ENCODE measurements around the gene TLR6. TPM values are rescaled to one million over a fixed set of nuclear protein-coding genes. Genes with fewer than 3 reads are reported as not detected.

TLR6 gene
- total RNA-seq, 4 donors from 2014 or later = 1.4 to 3.0 (median 1.8) TPM

DNA sequence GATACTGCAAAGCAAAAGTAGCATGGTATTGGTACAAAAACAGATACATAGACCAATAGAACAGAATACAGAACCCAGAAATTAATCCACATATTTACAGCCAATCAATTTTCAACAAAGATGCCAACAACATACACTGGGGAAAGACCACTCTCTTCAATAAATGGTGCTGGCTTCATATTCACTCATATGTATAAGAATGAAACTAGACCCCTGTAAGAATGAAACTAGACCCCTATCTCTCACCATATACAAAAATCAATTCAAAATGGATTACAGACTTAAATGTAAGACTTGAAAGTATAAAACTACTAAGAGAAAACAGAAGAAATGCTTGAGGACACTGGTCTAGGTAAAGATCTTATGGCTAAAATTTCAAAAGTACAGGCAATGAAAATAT is 19.3 kb downstream of the TLR6 start:
- intact Hi-C loops (cut with DNase I) = no loop called here
- no peaks in the 10 kb centered on the region for H3K9me3 ChIP-seq
- H3K27ac ChIP-seq = no peak overlapping the region
- DNase-seq = no peak
- TF ChIP-seq, protein P1, sequence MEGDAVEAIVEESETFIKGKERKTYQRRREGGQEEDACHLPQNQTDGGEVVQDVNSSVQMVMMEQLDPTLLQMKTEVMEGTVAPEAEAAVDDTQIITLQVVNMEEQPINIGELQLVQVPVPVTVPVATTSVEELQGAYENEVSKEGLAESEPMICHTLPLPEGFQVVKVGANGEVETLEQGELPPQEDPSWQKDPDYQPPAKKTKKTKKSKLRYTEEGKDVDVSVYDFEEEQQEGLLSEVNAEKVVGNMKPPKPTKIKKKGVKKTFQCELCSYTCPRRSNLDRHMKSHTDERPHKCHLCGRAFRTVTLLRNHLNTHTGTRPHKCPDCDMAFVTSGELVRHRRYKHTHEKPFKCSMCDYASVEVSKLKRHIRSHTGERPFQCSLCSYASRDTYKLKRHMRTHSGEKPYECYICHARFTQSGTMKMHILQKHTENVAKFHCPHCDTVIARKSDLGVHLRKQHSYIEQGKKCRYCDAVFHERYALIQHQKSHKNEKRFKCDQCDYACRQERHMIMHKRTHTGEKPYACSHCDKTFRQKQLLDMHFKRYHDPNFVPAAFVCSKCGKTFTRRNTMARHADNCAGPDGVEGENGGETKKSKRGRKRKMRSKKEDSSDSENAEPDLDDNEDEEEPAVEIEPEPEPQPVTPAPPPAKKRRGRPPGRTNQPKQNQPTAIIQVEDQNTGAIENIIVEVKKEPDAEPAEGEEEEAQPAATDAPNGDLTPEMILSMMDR (IDR thresholded peaks at IDR 0.05) = no peak
- no peak for TF ChIP-seq POLR2A (IDR thresholded peaks at IDR 0.05)
- H3K36me3 ChIP-seq = no peaks in the 10 kb centered on the region
- peaks cover 0 to 9% of the 10 kb centered on the region in 2 donors for H3K4me1 ChIP-seq
- no peak overlapping the region for H3K4me3 ChIP-seq (replicated peaks in 1 of 3)
- H3K27me3 ChIP-seq = no peaks in the 10 kb centered on the region

DNA sequence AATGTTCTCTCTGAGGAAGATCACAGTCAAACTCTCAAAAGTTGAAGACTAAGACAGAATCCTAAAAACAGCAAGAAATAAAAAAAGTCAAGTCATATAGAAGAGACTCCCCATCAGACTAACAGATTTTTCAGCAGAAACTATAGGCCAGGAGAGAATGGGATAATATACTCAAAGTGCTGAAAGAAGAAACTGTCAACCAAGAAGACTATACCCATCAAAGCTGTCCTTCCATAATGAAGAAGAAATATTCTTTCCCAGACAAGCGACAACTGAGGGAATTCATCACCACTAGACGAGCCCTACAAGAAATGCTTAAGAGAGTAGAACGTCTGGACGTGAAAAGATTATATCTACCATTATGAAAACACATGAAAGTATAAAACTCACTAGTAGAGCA is 22.0 kb downstream of the TLR6 start:
- H3K4me3 ChIP-seq (replicated peaks in 1 of 3) = no peak overlapping the region
- no peak for DNase-seq
- TF ChIP-seq POLR2A (IDR thresholded peaks at IDR 0.05) = no peak
- TF ChIP-seq, protein P1 (IDR thresholded peaks at IDR 0.05) = no peak
- H3K36me3 ChIP-seq = no peaks in the 10 kb centered on the region
- H3K27me3 ChIP-seq = no peaks in the 10 kb centered on the region
- H3K4me1 ChIP-seq = peaks cover 9 to 11% of the 10 kb centered on the region in 2 donors
- intact Hi-C loops (cut with DNase I) = no loop called here
- H3K9me3 ChIP-seq = no peaks in the 10 kb centered on the region
- 93% methylated on average over 4 of the region's 4 CpGs for WGBS, 2 donors
- no peak overlapping the region for H3K27ac ChIP-seq

DNA sequence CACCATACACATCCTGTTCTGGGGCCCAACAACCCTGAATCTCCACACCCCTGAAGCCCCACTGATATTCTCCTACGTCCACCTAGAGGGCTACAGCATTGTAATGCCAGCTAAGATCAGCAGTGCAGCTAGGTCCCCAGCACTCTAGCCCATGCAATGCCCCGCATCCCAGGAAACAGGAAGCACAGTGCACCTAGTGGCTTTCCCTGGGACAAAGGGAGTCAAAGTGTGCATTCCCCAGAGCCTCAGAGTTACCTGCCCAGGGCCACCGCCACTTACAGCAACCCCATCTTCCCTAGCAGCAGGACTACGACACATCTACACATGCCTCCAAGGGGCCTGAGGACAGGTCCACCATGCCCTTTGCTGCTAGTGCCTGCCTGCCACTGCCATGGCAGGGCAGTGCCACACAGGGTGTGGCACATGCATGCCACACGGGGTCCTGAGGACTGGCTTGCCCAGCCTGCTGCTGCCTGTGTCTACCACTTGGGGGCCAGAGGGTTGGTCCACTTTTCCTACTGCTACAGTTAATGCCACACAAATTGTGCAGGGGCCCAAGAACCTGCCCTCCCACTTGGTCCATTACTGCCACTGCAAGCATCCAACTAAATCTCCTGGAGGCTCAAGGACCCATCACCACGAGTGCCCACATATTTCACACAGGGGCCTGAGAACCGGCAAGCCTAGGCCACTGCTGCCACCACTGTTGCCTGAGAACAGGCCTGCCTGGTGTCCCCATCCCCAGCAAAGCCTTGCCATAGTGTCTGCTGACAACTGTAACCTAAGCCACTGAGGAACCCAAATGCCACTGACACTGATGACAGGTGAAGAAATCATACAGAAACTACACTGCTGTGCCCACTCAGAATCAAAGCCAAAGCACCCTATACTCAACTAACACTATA is 23.7 kb downstream of the TLR6 start:
- no peaks in the 10 kb centered on the region for H3K27me3 ChIP-seq
- DNase-seq = no peak
- H3K36me3 ChIP-seq = no peaks in the 10 kb centered on the region
- no peak overlapping the region for H3K4me3 ChIP-seq (replicated peaks in 1 of 3)
- intact Hi-C loops (cut with DNase I) = no loop called here
- no peaks in the 10 kb centered on the region for H3K9me3 ChIP-seq
- H3K27ac ChIP-seq = no peak overlapping the region
- no peak for TF ChIP-seq POLR2A (IDR thresholded peaks at IDR 0.05)
- TF ChIP-seq, protein P1 (IDR thresholded peaks at IDR 0.05) = no peak
- 79 to 91% methylated on average over 5 to 7 of the region's 7 CpGs for WGBS, 2 donors
- peaks cover 14 to 15% of the 10 kb centered on the region in 2 donors for H3K4me1 ChIP-seq

DNA sequence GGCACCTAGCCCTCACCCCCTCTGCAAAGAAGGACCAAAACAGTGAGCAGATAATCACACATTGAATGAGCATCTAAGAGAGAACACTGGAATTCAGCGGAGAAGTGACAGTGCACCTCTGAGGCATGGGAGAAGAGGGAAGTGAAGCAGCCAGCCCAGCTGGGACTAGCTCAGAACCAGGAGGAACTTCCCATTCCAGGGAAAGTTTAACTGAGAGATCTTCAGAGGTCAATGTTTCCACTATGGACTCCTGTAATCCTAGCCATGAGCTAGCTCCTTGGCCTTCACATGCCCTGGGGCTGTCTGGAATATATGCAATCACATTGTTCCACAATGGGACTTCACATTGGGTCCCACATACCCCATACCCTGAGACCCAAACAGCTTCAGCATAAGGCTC is 24.4 kb downstream of the TLR6 start:
- intact Hi-C loops (cut with DNase I) = no loop called here
- no peak for TF ChIP-seq POLR2A (IDR thresholded peaks at IDR 0.05)
- TF ChIP-seq, protein P1 (IDR thresholded peaks at IDR 0.05) = no peak
- Histone ChIP-seq H3K27me3 (no peaks in the 10 kb centered on the region), H3K36me3 (no peaks in the 10 kb centered on the region), H3K4me3 (replicated peaks in 1 of 3) (no peak overlapping the region), H3K27ac (no peak overlapping the region), H3K9me3 (no peaks in the 10 kb centered on the region), H3K4me1 (peaks cover 14 to 15% of the 10 kb centered on the region in 2 donors)
- 77 to 100% methylated on average over 1 of the region's 1 CpG for WGBS, 2 donors
- DNase-seq = no peak

DNA sequence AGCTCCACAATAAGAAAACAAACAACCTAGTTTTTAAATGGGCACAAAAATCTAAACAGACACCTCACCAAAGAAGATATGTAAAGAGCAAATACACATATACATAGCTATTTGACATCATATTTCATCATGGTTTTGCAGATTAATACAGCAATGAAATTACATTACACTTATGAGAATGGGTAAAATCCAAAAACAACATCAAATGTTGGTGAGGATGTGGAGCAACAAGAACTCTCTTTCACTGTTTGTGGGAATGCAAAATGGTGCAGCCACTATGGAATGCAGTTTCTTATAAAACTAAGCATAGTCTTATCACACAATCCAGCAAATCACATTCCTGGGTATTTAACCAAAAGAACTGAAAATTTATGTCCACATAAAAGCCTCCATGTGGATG is 25.0 kb downstream of the TLR6 start:
- no peak overlapping the region for H3K4me3 ChIP-seq (replicated peaks in 1 of 3)
- no peaks in the 10 kb centered on the region for H3K9me3 ChIP-seq
- H3K4me1 ChIP-seq = peaks cover 14 to 15% of the 10 kb centered on the region in 2 donors
- no peaks in the 10 kb centered on the region for H3K27me3 ChIP-seq
- TF ChIP-seq, protein P1 (IDR thresholded peaks at IDR 0.05) = no peak
- TF ChIP-seq POLR2A (IDR thresholded peaks at IDR 0.05) = no peak
- DNase-seq = no peak
- H3K27ac ChIP-seq = no peak overlapping the region
- H3K36me3 ChIP-seq = no peaks in the 10 kb centered on the region
- intact Hi-C loops (cut with DNase I) = no loop called here

Measured in thyroid gland (tissue), 4 donors.